H9 (cell line): ENCODE data around the gene ULK1. TPM values are rescaled to one million over a fixed set of nuclear protein-coding genes. Genes with fewer than 3 reads are reported as not detected.

Experiments used
- DNase-seq: peaks from one replicate; pipeline ENCODE4 v3.0.0-alpha.2; 2017
- H2AFZ ChIP-seq: one replicate; pipeline ENCODE4 v1.6.1; 2013; ENCODE audit warnings: mild to moderate bottlenecking, low read length, control low read depth, moderate library complexity
- H2AK5ac ChIP-seq: 2 replicates; pipeline ENCODE4 v1.6.1; 2013; ENCODE audit warnings: low read length, control low read depth, mixed read lengths; ENCODE audit not compliant: insufficient read length
- H2BK120ac ChIP-seq: one replicate; pipeline ENCODE4 v1.6.1; 2013; ENCODE audit warnings: low read depth, mild to moderate bottlenecking, low read length, control low read depth, inconsistent platforms; ENCODE audit not compliant: poor library complexity, severe bottlenecking
- H2BK12ac ChIP-seq: 2 replicates; pipeline ENCODE4 v1.6.1; 2013; ENCODE audit warnings: low read length, control low read depth, mixed read lengths, low read depth; ENCODE audit not compliant: insufficient read length
- H2BK15ac ChIP-seq: 2 replicates; pipeline ENCODE4 v1.6.1; 2013; ENCODE audit warnings: low read depth, low read length, control low read depth
- H2BK20ac ChIP-seq: one replicate; pipeline ENCODE4 v1.6.1; 2013; ENCODE audit warnings: low read depth, mild to moderate bottlenecking, low read length, control low read depth, inconsistent platforms; ENCODE audit not compliant: poor library complexity, severe bottlenecking
- H2BK5ac ChIP-seq: 2 replicates; pipeline ENCODE4 v1.6.1; 2013; ENCODE audit warnings: low read length, control low read depth, mixed read lengths; ENCODE audit not compliant: insufficient read length
- H3K14ac ChIP-seq: 2 replicates; pipeline ENCODE4 v1.6.1; 2013; ENCODE audit warnings: low read length, control low read depth; ENCODE audit not compliant: insufficient read depth
- H3K18ac ChIP-seq: 2 replicates; pipeline ENCODE4 v1.6.1; 2013; ENCODE audit warnings: low read depth, mild to moderate bottlenecking, mixed read lengths, low read length, control low read depth; ENCODE audit not compliant: insufficient read length
- H3K23ac ChIP-seq: 2 replicates; pipeline ENCODE4 v1.6.1; 2013; ENCODE audit warnings: low read length, control low read depth, mixed read lengths, low read depth; ENCODE audit not compliant: insufficient read length
- H3K23me2 ChIP-seq: 2 replicates; pipeline ENCODE4 v1.6.1; 2013; ENCODE audit warnings: low read depth, mild to moderate bottlenecking, mixed read lengths, low read length, control low read depth; ENCODE audit not compliant: insufficient read length, poor library complexity, severe bottlenecking
- H3K27ac ChIP-seq: 2 replicates; pipeline ENCODE4 v1.5.1; 2013; ENCODE audit warnings: low read length, control low read depth, mixed read lengths, low read depth; ENCODE audit not compliant: insufficient read length
- H3K27me3 ChIP-seq: 2 replicates; pipeline ENCODE4 v1.6.1; 2013; ENCODE audit warnings: low read length, control low read depth, inconsistent platforms; ENCODE audit not compliant: insufficient read depth
- H3K4ac ChIP-seq: 2 replicates; pipeline ENCODE4 v1.6.1; 2013; ENCODE audit warnings: low read depth, mild to moderate bottlenecking, control low read depth, inconsistent platforms, low read length, moderate library complexity
- H3K4me1 ChIP-seq: 2 replicates; pipeline ENCODE4 v1.6.1; 2013; ENCODE audit warnings: low read length, control low read depth, inconsistent platforms; ENCODE audit not compliant: insufficient read depth
- H3K4me2 ChIP-seq: 2 replicates; pipeline ENCODE4 v1.6.1; 2013; ENCODE audit warnings: low read length, control low read depth, mixed read lengths; ENCODE audit not compliant: insufficient read length, insufficient read depth
- H3K56ac ChIP-seq: 2 replicates; pipeline ENCODE4 v1.6.1; 2013; ENCODE audit warnings: low read depth, mild to moderate bottlenecking, mixed read lengths, low read length, control low read depth; ENCODE audit not compliant: insufficient read length
- H3K79me1 ChIP-seq: 2 replicates; pipeline ENCODE4 v1.6.1; 2013; ENCODE audit warnings: low read depth, mild to moderate bottlenecking, moderate library complexity, low read length, control low read depth, inconsistent platforms; ENCODE audit not compliant: insufficient read depth, poor library complexity, severe bottlenecking
- H3K79me2 ChIP-seq: 2 replicates; pipeline ENCODE4 v1.6.1; 2013; ENCODE audit warnings: low read length, control low read depth, inconsistent platforms; ENCODE audit not compliant: insufficient read depth
- H3K9ac ChIP-seq: 2 replicates; pipeline ENCODE4 v1.6.1; 2013; ENCODE audit warnings: low read length, control low read depth, mixed read lengths; ENCODE audit not compliant: insufficient read length; ENCODE audit errors: extremely low read depth
- H3K9me3 ChIP-seq: one replicate; pipeline ENCODE4 v1.6.1; 2013; ENCODE audit warnings: low read depth, low read length, inconsistent platforms; ENCODE audit not compliant: control insufficient read depth
- H3T11ph ChIP-seq: one replicate; pipeline ENCODE4 v1.6.1; 2013; ENCODE audit warnings: mild to moderate bottlenecking, low read length, control low read depth, inconsistent platforms
- H4K20me1 ChIP-seq: one replicate; pipeline ENCODE4 v1.6.1; 2013; ENCODE audit not compliant: control insufficient read depth, insufficient read length, insufficient read depth
- H4K5ac ChIP-seq: 2 replicates; pipeline ENCODE4 v1.6.1; 2013; ENCODE audit warnings: low read depth, mild to moderate bottlenecking, mixed read lengths, low read length, control low read depth; ENCODE audit not compliant: insufficient read length
- H4K8ac ChIP-seq: replicated peaks from 2 replicates; pipeline ENCODE4 v1.6.1; 2013; ENCODE audit warnings: low read length, control low read depth, mixed read lengths, low read depth; ENCODE audit not compliant: insufficient read length
- H4K91ac ChIP-seq: 2 replicates; pipeline ENCODE4 v1.6.1; 2013; ENCODE audit warnings: low read depth, mild to moderate bottlenecking, moderate library complexity, mixed read lengths, low read length, control low read depth; ENCODE audit not compliant: insufficient read length
- H3K27ac Mint-ChIP-seq, 3 experiments: 2 replicates in 2 of 3; 3 replicates in 1 of 3; pipeline ENCODE4 v1.8.0; 2020 to 2021; ENCODE audit warnings: mixed read lengths in 3 of 3, mild to moderate bottlenecking in 1 of 3, moderate library complexity in 1 of 3
- H3K27me3 Mint-ChIP-seq: 2 replicates; pipeline ENCODE4 v1.8.0; 2021; ENCODE audit warnings: low read depth, mild to moderate bottlenecking, moderate library complexity, mixed read lengths
- H3K36me3 Mint-ChIP-seq, 3 experiments: 2 replicates in 2 of 3; 3 replicates in 1 of 3; pipeline ENCODE4 v1.8.0; 2020 to 2021; ENCODE audit warnings: low read depth in 3 of 3, mixed read lengths in 3 of 3; ENCODE audit not compliant: insufficient read depth in 1 of 3
- H3K4me1 Mint-ChIP-seq, 2 experiments: 2 replicates each; pipeline ENCODE4 v1.8.0; 2020; ENCODE audit warnings: mixed read lengths in 2 of 2
- H3K4me3 Mint-ChIP-seq, 2 experiments: 2 replicates in 1 of 2; 3 replicates in 1 of 2; pipeline ENCODE4 v1.8.0; 2020 to 2021; ENCODE audit warnings: mild to moderate bottlenecking in 2 of 2, mixed read lengths in 2 of 2, moderate library complexity in 1 of 2
- H3K9me3 Mint-ChIP-seq, 2 experiments: 2 replicates in 1 of 2; 3 replicates in 1 of 2; pipeline ENCODE4 v1.8.0; 2020; ENCODE audit warnings: mild to moderate bottlenecking in 2 of 2, mixed read lengths in 2 of 2, moderate library complexity in 1 of 2
- WGBS: extraction: QIAGEN DNeasy Blood & Tissue Kit; methylation state at CpG from one replicate; pipeline ENCODE4 v1.1.7; 2013; ENCODE audit warnings: missing lambda C conversion rate, low lambda C conversion rate, mixed read lengths; ENCODE audit not compliant: insufficient read length; ENCODE audit errors: extremely low coverage; 5-methylcytosine and 5-hydroxymethylcytosine counted together
- total RNA-seq: library from RNA; stranded (reverse); gene quantifications from 2 replicates; pipeline ENCODE4 v1.2.1, GENCODE V29; 2021
- TF ChIP-seq, protein P1 (sequence below): fragments of 200-600 bp; sonication (generic); conservative IDR thresholded peaks from 3 replicates; pipeline ENCODE4 v1.8.0; 2021; ENCODE audit warnings: antibody characterized with exemption, mild to moderate bottlenecking

ULK1 gene
- total RNA-seq, 1 experiment from 2014 or later = 57.2 TPM

DNA sequence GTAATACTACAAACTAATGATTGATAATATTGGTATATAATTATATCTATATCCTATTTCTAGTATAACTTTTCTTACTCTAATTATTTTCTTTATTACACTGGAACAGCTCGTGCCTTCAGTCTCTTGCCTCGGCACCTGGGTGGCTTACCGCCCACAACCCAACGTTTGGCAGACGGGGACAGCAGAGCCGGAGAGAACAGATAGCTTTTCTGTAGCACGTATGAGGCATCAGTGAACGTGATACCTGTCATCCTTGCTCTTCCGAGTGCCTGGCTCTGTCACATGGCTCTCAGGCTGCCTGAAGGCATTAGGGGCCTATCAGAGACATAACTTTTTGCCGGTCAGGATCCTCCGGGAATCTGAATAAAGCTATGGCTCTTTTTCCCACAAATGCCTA lies 40.1 kb downstream of the ULK1 start:
- Histone ChIP-seq H2AFZ (no peak overlapping the region), H2BK120ac (no peak overlapping the region), H3K4me2 (no peak overlapping the region), H2BK12ac (no peak overlapping the region), H3K18ac (no peak overlapping the region), H2BK5ac (no peak overlapping the region), H3K23ac (no peak overlapping the region), H3K4me1 (no peaks in the 10 kb centered on the region), H3K79me1 (peaks cover 4% of the 10 kb centered on the region), H2AK5ac (no peak overlapping the region), H3K23me2 (peaks cover 3% of the 10 kb centered on the region), H3K9ac (no peak overlapping the region), H2BK20ac (no peak overlapping the region), H3K56ac (no peak overlapping the region), H3K79me2 (peaks cover 7% of the 10 kb centered on the region; the same call in 1 of the 2 replicates), H3K4ac (no peak overlapping the region), H4K91ac (no peak overlapping the region), H3K14ac (no peak overlapping the region), H3K9me3 (no peaks in the 10 kb centered on the region), H4K5ac (no peak overlapping the region), H3T11ph (no peak overlapping the region), H2BK15ac (no peak overlapping the region), H3K27me3 (no peaks in the 10 kb centered on the region), H4K8ac (no peak overlapping the region), H4K20me1 (no peaks in the 10 kb centered on the region), H3K27ac (no peak overlapping the region)
- WGBS = no CpG with 5 or more reads among the region's 11 CpGs
- Mint-ChIP-seq H3K27me3 (no peaks in the 10 kb centered on the region), H3K9me3 (no peaks in the 10 kb centered on the region), H3K36me3 (peaks cover 50 to 88% (median 63%) of the 10 kb centered on the region in 3 experiments), H3K4me3 (no peak overlapping the region), H3K4me1 (peaks cover 3 to 4% of the 10 kb centered on the region in 2 experiments), H3K27ac (no peak overlapping the region)
- DNase-seq = no peak
- TF ChIP-seq, protein P1, sequence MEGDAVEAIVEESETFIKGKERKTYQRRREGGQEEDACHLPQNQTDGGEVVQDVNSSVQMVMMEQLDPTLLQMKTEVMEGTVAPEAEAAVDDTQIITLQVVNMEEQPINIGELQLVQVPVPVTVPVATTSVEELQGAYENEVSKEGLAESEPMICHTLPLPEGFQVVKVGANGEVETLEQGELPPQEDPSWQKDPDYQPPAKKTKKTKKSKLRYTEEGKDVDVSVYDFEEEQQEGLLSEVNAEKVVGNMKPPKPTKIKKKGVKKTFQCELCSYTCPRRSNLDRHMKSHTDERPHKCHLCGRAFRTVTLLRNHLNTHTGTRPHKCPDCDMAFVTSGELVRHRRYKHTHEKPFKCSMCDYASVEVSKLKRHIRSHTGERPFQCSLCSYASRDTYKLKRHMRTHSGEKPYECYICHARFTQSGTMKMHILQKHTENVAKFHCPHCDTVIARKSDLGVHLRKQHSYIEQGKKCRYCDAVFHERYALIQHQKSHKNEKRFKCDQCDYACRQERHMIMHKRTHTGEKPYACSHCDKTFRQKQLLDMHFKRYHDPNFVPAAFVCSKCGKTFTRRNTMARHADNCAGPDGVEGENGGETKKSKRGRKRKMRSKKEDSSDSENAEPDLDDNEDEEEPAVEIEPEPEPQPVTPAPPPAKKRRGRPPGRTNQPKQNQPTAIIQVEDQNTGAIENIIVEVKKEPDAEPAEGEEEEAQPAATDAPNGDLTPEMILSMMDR = no peak
